ENCODE results near the gene STK17B.

Gene STK17B

DNA sequence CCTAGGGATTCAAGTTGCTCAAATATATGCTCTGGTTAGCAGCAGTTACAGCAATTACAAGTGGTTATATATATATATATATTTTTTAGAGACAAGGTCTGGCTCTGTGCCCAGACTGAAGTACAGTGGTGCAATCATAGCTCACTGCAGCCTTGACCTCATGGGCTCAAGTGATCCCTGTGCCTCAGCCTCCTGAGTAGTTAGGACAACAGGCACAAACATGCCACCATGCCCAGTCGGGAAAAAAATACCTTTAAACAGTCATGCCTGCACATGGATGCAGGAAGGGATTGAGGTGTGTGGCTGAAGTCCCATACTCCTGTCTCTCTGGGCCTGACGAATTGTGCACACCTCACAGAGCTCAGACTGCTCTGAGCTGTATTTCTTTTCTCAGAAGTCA is 83.2 kb downstream of the STK17B start:
- TF ChIP-seq PAX5 (IDR thresholded peaks at IDR 0.05; ENCODE audit: insufficient read depth, low read length, severe bottlenecking) (no peak), POLR2AphosphoS5 (IDR thresholded peaks at IDR 0.05; ENCODE audit: low read depth, low read length) (no peak), POLR2A (IDR thresholded peaks at IDR 0.05; ENCODE audit: low read depth, low read length) (no peak), POU2F2 (IDR thresholded peaks at IDR 0.05; ENCODE audit: low read depth, low read length) (no peak), SPI1 (IDR thresholded peaks at IDR 0.05; ENCODE audit: low read depth, low read length) (no peak), TAF1 (IDR thresholded peaks at IDR 0.05; ENCODE audit: low read depth, low read length) (no peak)
- FAIRE-seq (peak; percentile 20), DNase-seq (ENCODE audit: insufficient read length, low spot score) (no peak)

DNA sequence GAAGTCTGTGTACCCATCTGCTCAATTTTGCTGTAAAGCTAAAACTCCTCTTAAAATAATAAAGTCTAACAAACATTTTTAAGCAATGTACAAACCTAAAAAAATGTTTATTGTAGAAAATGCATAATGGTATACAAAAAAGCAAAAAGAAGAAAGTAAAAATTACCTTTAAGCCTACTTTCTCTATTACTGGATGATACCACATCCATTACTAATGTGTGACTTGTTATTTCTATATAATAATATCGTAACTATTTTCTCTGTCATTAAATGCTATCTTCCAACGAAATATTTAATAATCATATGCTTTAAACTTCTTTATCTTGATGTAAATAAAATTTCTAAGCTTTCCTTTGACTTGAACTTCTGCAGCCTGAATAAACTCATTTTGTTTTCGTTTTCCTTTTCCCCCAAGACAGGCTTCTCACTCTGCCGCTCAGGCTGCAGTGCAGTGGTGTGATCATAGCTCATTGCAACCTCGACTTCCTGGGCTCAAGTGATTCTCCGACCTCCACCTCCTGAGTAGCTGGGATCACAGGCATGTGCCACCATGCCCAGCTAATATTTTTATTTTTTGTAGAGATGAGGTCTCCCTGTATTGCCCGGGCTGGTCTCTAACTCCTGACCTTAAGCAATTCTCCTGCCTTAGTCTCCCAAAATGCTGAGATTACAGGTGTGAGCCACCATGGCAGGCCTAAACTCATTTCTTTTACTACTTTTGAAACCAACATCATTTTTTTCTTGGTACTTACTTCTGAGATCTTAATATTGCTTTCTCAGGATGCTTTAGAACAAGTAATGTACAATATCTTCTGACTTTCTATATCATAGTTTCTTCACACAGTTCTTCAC is 84.6 kb downstream of the STK17B start:
- no peak for FAIRE-seq
- TF ChIP-seq POLR2AphosphoS5 (IDR thresholded peaks at IDR 0.05; ENCODE audit: low read depth, low read length) (no peak), POLR2A (IDR thresholded peaks at IDR 0.05; ENCODE audit: low read depth, low read length) (no peak), TAF1 (IDR thresholded peaks at IDR 0.05; ENCODE audit: low read depth, low read length) (no peak), PAX5 (IDR thresholded peaks at IDR 0.05; ENCODE audit: insufficient read depth, low read length, severe bottlenecking) (no peak), POU2F2 (IDR thresholded peaks at IDR 0.05; ENCODE audit: low read depth, low read length) (no peak), SPI1 (IDR thresholded peaks at IDR 0.05; ENCODE audit: low read depth, low read length) (no peak)
- DNase-seq (ENCODE audit: insufficient read length, low spot score), result no peak

DNA sequence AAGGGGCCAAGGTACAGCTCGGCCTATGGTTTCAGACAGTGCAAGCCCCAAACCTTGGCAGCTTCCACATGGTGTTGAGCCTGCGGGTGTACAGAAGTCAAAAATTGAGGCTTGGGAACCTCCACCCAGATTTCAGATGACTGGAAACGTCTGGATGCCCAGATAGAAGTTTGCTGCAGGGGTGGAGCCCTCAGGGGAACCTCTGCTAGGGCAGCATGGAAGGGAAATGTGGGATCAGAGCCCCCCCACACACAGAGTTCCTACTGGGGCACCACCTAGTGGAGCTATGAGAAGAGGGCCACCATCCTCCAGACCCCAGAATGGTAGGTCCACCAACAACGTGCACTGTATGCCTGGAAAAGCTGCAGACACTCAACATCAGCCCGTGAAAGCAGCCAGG is 87.8 kb downstream of the STK17B start:
- TF ChIP-seq SPI1 (IDR thresholded peaks at IDR 0.05; ENCODE audit: low read depth, low read length) (no peak), PAX5 (IDR thresholded peaks at IDR 0.05; ENCODE audit: insufficient read depth, low read length, severe bottlenecking) (no peak), POLR2A (IDR thresholded peaks at IDR 0.05; ENCODE audit: low read depth, low read length) (no peak)
- DNase-seq (ENCODE audit: insufficient read length, low spot score), result no peak
- FAIRE-seq, result no peak
